Measurements from ENCODE around the gene GRID2IP.
A peak's percentile ranks its signal among the peaks of the same experiment; 100 is the strongest.

GRID2IP gene

DNA sequence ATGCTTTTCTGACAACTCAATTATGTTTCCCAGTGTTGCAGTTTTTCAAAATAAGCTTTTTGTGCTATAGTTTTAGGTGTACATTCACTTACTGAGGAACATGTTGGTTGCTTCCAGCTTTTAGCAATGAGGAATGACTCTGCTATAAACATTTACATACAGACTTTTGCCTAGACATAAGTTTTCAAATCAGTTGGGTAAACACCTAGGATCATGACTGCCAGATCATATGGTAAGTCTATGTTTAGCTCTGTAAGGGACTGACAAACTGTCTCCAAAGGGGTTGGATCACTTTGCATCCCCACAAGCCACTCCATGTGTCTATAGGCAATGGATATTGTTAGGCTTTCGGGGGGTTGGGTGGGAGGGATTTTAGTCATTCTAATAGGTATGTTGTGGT lies 10.8 kb upstream of the GRID2IP start:
- DNase-seq (ENCODE audit: low read depth), result no peak

DNA sequence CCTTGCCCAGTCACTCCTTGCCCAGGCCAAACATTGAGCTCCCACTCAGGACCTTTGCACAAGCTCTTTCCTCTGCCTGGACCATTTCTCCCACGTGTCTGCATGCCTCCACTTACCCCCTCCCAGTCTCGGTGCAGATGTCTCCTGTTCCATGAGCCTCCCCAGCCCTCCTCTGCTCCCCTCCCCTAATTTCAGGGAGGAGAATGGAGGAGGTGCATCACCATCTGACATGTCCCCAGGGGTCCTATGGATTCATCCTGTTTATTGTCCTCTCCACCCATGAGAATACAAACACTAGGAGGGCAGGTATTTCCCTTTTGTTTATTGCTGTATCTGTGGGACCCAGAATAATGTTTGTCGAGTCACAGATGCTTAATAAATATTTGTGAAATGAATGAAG lies 8.6 kb upstream of the GRID2IP start:
- no peak for DNase-seq (ENCODE audit: low read depth)

DNA sequence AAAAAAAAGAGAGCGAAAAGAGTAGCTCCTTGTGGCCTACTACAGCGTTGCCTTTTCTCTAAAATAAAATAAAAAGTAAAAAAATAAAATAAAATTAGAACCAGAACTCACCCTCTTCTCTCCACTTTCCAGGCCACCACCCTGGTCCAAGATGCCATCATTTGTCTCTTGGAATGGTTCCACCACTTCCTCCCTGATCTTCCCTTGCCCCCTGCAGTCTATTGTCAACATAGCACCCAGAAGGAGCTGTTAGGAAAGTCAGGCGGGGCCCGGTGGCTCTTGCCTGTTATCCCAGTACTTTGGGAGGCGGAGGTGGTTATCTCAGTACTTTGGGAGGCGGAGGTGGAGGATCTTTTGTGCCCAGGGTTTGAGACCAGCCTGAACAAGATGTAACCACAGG lies 7.6 kb upstream of the GRID2IP start:
- DNase-seq (ENCODE audit: low read depth), result no peak

DNA sequence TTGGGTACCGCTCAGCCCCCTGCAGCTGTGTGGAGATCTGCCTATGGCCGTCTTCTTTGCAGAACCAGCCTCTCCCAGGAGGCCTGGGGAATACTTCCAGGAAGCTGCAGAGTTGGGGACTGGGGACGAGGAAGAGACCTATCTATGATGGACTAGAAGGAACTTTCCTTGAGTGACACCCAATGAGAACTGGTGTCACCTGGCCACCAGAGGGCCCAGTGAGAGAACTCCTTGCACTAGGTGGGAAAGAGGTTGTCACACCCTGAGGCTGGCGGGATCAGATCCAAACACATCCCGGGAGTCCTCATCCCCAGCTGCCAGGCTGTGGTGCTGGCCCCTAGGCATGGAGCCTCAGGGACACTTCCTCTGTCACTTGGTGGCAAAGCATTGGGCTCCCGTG lies 4.9 kb upstream of the GRID2IP start:
- DNase-seq (ENCODE audit: low read depth), result no peak

DNA sequence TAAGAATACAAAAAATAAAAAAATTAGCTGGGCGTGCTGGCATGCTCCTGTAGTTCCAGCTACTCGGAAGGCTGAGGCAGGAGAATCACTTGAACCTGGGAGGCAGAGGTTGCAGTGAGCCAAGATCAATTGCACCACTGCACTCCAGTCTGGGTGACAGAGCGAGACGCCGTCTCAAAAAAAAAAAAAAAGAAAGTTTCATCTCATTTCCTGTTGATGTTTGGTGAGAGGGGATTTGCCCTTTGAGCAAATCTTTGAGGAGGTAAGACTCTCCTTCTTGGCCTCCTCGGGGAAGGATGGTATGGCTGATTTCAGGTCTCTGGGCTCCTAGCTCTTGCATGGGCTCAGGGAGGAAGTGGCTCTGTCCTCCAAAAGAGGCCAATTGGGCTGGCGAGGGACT lies 3.6 kb upstream of the GRID2IP start:
- DNase-seq (ENCODE audit: low read depth), result no peak

DNA sequence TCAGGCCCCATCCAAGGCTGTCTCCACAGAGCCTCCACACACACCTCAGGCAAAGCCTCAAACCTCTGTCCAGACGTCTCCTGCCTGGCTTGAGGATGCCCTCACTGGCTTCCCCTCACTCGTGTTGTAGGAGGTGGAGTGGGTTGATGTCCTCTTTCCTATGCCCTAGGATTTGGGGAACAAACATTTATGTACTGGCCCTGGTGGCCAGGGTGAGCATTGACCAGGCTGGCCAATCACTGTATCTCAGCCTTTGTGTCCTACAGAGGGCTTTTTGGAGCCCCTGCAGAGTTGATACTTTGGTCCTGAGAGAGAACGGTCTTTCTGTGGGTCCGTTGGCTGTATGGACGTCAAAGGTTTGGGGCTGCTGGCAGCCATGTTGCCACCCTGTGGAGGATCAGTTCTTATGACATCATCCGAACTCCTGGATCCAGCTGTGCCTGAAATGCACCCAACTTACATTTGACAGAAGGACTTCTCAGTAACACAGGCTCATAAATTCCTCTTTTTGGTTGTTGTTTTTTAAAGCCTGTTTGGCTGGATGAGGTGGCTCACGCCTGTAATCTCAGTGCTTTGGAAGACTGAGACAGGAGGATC lies 2.3 kb upstream of the GRID2IP start:
- DNase-seq (ENCODE audit: low read depth), result no peak

DNA sequence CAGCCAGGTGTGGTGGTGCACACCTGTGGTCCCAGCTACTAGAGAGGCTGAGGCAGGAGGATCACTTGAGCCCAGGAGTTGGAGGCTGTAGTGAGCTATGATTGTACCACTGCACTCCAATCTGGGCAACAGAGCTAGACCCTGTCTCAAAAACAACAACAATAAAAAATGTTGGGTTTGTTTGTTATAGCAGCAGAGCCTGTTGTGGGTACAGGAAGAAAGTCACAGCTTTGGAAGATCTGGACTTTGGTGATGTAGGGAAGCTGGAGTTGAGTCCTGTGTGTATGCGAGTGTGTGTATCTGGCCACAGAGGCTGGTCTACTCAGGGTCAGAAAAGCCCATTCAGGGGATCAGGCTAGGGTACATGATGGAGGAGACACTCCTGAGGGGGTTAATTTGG lies 3.9 kb downstream of the GRID2IP start:
- no peak for DNase-seq (ENCODE audit: low read depth)

DNA sequence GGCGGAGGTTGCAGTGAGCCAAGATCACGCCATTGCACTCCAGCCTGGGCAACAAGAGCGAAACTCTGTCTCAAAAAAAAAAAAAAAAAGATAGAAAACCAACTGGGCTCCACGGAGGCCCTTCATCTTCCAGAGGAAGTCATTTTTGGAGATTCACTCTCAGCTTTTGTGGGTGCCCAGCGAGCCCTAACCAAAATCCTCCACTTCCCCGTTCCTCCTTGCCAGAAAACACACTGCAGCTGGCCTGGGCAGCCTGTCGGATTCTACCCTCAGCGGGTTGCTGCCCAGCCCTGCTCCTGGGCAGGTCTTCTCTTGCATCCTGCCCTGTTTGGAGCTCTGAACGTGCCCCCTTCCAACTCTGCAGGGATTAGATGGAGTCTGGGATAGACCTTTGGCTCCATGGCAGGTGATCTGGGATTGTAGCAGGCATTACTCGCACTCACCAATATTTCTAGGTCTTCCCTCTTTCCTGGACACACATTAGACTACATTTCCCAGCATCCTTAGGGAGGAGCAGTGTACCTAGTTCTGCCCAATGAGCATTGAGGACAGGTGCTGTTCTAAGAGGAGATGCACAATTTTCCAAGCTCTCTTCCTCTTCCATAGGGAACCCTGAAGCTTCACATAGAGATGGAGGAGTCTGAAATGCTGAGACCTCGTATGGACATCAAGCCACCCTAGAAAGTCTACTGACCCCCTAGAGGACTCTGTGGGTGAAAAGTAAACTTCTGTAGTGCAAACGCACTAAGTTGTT lies 4.6 kb downstream of the GRID2IP start:
- no peak for DNase-seq (ENCODE audit: low read depth)

DNA sequence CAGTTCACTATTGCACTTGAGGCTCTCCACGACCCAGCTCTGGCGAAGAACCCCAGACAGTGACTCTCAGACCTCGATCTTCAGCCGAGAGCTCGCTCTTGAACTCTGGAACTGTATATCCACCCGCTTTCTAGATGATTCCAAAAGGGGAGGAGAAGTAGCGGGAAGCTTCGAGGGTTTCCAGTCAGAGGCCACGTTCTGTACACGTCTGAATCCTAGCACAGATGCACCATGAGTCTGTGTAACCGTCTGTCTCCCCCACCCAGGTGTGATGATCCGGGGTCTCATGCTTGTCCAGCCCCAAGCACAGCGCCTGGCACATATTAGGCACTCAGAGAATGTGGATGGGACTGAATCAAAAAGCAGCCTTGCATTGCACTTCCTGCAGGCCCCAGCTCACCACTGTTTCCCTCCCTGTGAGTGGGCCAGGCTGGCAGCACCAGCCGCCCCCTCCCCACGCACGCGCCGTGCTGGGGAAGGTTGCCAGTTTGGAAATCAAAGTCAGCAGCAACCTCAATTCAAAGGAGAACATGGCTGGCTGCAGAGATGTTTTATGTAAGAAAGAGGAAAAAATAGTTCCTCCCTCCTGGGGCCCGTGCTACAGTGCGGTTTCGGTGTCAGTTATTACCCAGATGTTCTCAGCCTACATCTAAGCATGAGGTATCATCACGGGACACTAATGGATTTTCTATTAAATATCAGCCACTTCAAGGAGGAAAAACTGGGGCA lies 5.7 kb downstream of the GRID2IP start:
- no peak for DNase-seq (ENCODE audit: low read depth)

DNA sequence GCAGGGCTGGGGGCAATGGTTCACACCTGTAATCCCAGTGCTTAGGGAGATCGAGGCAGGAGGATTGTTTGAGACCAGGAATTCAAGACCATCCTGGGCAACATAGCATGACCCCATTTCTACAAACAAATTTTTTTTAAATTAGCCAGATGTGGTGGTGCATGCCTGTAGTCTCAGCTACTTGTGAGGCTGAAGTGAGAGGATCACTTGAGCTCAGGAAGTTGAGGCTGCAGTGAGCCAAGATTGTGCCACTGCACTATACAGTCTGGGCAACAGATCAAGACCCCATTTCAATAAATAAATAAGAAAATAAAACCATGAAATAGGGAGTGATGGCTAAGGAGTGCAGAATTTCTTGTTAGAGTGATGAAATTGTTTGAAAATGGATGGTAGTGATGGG lies 8.9 kb downstream of the GRID2IP start:
- no peak for DNase-seq (ENCODE audit: low read depth)

DNA sequence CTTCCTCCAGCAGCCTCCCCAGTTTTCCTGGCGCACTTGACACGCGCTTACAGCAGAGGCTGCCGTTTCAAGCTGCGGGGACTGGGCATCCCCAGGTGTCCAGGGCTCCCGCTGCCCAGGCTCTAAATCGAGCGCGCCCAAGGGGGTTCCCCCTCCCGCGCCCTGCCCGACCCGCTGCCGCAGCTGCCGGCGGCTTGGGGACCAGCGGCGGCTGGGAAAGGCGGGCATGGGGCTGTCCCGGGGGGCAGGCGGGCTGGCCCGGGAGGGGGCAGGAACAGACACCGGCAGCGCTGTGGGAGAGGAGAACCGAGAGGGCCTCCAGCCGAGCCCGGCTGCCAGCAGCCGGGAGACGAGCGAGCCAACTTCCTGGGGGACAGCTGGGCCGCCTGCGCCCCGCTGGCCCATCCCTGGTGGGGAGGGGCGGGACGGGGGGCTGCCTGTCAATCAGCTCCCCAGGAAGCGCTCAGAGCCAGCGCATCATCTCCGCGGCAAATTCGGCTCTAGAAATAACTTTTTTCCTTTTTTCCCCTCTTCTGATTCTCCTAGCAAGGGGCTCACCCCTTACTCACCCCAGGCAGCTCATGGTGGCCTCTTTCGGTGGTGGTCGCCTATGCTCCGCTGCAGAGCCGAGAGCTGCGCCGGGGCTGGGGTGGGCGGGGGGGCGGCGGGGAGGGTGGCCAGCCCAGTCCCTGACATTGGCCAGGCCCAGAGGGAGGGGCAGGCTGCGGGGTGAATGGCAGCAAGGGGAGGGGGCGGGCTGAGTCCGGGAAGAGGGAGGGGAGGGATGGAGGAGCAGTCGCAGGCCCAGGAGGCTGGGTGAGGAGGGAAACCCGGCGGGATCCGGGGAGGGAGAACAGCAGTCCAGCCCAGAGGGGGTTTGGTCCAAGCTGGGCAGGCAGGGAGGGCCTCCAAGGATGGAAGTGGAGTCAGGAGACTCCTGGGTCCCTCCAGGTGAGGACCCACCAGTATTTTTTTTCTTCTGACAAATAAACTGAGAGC lies 14.7 kb downstream of the GRID2IP start:
- DNase-seq (ENCODE audit: low read depth), result no peak

DNA sequence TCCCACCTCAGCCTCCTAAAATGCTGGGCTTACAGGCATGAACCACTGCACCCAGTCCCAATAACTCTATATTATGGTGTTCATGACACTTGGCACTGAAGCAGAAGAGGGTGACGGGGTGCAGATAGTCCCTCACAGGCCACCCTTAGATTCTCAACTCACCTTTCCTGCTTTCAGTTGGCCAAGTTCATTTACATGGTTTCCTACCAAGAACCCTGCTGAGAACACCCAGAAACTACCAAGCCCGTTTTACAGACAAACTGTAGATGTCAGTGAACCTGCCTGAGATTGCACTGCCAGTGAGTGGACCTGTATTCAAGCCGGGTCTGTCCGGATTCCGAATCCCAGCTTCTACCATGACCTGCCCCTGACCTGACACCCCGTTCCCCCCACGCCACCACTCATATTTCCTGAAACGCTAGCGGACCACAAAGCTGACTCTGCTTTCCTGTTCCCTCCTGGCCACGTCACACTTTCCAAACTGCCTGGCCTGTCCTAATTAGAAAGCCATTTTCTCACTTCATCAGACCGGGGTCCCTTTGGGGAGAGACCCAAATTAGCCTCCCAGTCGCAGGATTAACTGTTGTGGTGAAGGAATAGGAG lies 17.3 kb downstream of the GRID2IP start:
- peak; percentile 18 for DNase-seq (ENCODE audit: low read depth)

DNA sequence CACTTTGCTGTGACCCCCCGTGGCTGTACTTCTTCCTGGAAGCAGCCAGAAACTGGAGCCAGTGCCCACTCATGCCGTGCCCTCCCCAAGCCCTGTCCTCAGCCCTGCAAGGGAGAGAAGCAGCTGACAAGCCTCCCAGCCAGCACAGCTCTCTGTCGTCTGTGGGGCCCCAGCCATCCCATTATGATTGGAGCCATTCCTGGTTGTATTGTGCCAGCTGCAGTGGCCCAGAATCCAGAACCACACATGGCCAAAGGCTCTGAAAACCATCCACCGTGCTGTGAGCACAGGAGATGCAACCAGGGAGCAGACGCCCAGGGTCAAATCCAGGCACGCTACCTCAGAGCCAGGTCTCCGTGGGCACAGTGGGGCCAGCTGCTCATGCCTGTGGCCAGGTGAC lies 18.7 kb downstream of the GRID2IP start:
- no peak for DNase-seq (ENCODE audit: low read depth)

DNA sequence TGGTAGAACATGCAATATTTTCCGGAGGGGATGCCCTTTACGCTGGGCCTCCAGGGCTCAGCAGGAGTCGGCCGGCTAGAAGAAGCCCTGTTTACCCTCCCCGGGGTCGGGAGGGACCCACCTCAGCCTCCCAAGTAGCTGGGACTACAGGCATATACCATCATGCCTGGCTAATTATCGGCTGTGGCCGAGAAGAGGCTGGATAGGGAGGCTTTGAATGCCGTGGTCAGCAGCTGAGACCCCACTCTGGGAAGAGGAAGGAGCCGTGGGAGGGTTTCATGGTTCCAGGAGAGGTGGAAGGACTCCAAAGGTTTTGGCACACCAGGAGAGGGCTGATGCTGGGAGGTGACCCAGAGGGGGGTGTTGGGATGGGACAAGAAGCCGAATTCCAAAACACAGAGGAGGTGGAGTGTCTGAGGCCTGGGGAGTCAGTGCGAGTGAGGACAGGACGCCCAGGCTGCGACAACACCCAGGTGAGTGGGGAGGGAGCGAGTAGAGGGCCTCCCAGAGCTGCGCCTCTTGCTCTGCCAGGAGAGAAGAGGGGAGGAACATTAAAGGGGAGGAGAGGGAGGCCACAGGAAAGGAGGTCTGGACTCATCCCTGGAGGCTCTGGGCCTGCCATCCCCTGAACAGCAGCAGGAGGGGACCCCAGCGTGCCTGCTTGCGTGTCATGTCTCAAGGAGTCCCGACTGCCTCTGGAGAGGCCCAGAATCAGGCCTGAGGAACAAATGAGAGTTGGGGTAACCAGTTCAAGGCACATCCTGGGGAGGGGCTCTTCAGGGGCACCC lies 19.6 kb downstream of the GRID2IP start:
- no peak for DNase-seq (ENCODE audit: low read depth)

DNA sequence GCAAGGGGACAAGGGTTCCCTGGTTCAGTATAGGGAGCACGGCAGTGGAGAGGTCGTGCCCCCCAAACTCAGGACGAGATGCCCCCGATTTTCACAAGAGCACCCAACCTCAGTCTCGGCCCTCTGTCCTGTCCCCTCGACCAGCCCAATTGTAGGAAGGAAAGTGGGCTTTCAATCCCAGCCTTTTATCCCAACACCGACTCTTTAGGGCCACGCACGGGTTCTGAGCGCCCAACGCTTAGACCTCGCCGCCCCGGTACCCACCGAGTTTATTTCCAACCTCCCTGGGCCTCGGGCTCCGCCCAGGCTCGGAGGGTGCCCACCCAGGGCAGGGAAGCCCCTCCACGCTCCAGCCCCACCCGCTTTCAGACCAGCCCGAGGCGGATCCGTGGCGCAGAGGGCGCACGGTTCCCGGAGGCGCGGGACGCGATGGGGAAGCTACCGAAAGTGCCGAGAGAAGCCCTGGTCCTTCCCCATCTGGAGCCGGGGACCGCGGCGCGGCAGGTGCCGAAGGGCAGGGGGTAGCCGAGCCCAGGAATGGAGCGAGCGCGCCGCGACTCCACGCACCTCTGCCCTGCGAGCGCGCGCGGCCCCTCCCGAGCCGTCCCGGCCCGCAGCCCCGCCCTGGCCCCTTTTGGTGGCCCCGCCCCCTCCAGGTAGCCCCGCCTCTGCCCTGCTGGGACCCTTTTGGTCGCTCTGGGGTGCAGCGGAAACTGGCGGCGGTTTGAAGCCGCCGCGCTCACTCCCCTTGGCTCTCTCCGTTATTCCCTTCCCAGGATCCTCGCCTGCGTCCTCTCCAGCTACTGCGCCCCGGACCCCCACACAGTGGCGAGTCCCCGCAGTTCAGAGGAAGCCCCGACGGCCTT lies 20.4 kb downstream of the GRID2IP start:
- peak; percentile 63 for DNase-seq (ENCODE audit: low read depth)

DNA sequence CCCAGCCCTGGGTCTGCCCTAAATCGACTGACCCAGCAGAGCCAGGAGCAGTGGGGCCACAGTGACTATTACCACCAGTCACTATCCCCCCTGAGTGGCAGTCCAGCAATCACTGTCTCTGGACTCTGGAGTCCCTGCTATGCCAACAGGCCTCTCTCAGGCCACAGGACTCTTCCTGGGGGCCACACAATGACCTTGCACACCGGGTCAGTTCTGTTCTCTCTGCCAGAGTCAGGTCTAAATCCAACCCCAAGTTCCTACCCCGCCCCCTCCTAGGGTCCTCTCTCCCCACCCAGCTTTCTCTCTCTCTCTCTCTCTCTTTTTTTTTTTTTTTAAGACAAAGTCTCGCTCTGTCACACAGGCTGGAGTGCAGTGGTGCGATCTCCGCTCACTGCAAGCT lies 21.6 kb downstream of the GRID2IP start:
- DNase-seq (ENCODE audit: low read depth), result no peak

DNA sequence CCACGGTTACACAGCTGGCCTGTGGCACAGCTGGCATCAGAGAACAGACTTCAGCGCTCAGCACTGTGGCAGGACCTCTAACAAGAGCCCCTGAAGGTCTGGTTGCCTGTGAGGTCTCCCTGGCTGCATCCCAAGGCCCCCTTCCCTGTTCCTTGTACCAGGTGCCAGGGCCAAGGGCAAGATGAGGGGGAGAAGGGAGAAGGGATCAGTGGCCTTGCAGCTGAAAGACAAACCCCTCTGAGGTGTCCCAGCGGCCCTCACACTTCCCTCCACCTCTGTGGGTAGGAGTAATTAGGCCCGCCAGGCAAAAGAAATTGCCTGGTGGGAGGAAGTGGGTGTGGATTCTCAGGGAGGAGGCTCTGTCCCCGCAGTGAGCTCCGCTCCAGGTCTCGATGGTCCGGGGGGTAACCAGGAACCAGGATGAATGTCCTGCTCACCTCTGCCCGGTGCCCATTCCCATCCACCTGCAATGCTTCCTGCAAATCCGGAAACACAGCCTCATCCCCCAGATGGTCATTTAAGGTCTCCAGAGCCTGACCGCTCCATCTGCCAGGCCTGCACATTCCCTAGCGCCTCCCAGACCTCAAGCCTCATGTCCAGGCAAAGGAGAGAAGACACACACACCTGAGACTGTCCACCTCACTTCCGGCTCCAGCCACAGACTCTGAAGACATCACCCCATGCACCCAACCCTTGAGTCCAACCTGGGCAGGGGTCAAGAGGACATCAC lies 22.7 kb downstream of the GRID2IP start:
- DNase-seq (ENCODE audit: low read depth), result no peak

DNA sequence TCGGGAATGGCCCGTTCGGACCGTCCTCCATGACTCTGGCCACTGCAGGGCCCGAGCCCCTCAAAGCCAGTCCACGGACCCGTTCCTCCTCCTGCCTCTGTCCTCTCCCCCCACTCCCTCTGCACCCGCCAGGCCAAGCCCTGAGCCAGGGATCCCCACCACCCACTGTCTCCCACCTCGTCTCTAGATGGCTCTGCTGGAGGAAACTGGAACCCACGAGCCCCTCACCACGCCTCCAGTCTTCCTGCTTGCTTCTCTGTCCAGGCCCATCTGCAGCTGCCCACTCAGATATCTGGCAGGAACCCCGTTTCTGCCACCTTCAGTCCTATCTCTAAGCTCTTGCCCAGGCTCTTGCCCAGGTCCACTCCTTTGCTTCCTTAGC lies 24.3 kb downstream of the GRID2IP start:
- no peak for DNase-seq (ENCODE audit: low read depth)

Data from stimulated activated CD8-positive, alpha-beta memory T cell treated with anti-CD3 and anti-CD28 coated beads, Interleukin-4, amount 100 ng/mL, for 24 hours (primary cell).